NAMALWA (cell line): ENCODE results near the gene PTPRR.

ENCODE experiments used
- DNase-seq: peaks from one replicate; pipeline ENCODE4 v3.0.0-alpha.2; 2015; ENCODE audit warnings: low spot score

PTPRR gene

GRCh38 chr12:70695361-70696023 lies 225.0 kb downstream of the PTPRR start:
- peak; percentile 8 for DNase-seq

GRCh38 chr12:70692681-70693288 lies 227.8 kb downstream of the PTPRR start:
- peak; percentile 43 for DNase-seq

- no peak for DNase-seq
Observed at GRCh38 chr12:70691018-70691672, 229.4 kb downstream of the PTPRR start.

GRCh38 chr12:70686907-70687306 lies 233.6 kb downstream of the PTPRR start:
- DNase-seq: no peak

DNA sequence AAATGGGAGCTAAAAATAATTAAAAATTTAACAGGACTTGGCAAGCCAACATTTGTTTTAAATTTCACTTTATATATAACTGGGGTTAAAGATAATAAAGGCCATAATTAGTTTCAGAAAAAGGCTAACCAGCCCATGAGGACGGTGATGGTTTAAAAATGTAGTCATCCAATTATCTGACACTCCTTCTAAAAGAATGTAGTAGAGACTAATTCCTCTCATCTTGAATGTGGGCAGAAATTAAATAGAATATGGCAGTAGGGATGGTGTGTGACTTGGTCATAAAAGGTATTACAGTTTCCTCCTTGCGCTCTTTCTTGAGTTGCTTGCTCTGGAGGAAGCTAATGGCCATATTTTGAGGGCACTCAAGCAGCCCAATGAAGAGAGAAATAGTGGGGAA lies 234.2 kb downstream of the PTPRR start:
- no peak for DNase-seq

DNA sequence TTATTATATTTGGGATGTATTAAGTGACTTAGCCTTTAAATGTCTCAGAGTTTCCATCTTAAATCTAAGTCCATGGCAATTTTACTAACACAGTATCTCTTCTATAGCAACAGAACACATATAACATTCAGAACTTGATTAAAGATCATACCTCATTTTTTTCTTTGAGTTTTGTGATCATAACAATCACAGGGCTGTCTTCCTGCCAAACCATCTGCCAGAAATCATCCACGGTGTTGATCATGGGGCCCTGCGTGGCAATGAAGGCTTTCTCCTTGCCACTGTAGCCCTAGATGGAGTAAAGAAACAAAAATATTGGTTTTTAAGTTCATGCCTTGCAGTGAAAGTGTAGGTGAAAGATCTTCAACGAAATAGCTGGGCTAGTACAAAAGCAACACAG lies 236.6 kb downstream of the PTPRR start:
- DNase-seq: no peak

GRCh38 chr12:70671698-70672097 lies 248.8 kb downstream of the PTPRR start:
- no peak for DNase-seq

DNA sequence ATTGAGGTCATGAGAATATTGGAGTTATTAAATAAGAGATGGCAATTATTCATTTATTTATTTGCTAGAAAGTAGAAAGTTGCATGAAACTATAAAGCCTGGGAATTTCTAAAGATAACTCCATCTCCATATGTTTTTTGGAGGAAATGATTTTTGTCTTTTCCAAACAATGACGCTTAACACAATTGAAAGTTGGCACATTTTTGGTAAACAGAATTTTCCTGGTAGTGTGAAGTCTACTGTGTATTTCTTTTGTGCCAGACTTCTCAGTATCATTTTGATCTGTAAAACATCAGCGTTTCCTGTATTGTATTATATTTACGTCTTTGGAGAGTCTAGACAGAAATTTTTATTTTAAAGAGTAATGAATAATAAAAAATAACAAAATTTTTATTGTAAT lies 249.6 kb downstream of the PTPRR start:
- no peak for DNase-seq

- no peak for DNase-seq
Observed at GRCh38 chr12:70667253-70667652, 253.3 kb downstream of the PTPRR start.

GRCh38 chr12:70666364-70666763 lies 254.2 kb downstream of the PTPRR start:
- DNase-seq: no peak

- no peak for DNase-seq
Observed at GRCh38 chr12:70664465-70664881, 256.1 kb downstream of the PTPRR start.

GRCh38 chr12:70663838-70664237 lies 256.7 kb downstream of the PTPRR start:
- DNase-seq: no peak

- peak; percentile 4 for DNase-seq
Observed at GRCh38 chr12:70661466-70662161, 258.9 kb downstream of the PTPRR start.

- peak; percentile 8 for DNase-seq
Observed at GRCh38 chr12:70660620-70661219, 259.8 kb downstream of the PTPRR start.

- no peak for DNase-seq
Observed at GRCh38 chr12:70660002-70660604, 260.4 kb downstream of the PTPRR start.

GRCh38 chr12:70659077-70659606 lies 261.4 kb downstream of the PTPRR start:
- no peak for DNase-seq

GRCh38 chr12:70657616-70658286 lies 262.8 kb downstream of the PTPRR start:
- DNase-seq: no peak

DNA sequence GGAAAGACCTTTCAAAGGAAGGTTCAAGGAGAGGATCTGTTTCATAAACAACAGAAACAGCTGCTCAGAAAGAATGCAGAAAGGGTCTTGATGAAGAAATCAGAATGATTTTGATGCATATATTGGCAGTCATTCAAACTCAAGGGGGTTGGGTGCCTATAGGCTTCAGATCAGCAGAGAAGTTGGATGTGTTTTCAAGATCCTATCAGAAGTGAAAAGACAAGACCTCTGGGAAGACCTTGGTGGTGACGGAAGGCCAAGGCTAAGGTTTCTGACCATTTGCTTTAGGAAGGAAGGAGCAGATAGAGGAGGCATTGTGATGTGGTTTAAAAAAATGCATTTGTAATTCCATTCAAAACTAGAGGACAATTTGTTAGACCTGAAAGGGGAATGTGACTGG lies 268.1 kb downstream of the PTPRR start:
- no peak for DNase-seq

DNA sequence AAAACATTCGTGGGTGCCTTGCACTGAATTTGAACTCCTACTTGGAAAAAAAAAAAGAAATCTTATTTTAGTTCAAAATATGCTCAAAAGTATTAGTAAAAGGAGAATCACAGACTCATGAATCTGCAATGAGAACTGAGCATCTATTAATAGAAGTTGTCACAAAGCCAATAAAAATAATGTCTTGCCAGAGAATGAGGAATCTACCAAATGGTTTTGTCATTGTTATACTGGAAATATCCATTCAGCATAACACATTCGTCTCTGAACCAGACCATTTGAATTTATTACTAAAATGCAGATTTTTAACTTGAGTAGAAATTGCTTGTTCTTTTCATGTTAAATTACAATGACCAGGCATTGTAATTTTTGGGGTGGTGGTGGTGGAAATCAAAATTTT lies 271.7 kb downstream of the PTPRR start:
- no peak for DNase-seq

DNA sequence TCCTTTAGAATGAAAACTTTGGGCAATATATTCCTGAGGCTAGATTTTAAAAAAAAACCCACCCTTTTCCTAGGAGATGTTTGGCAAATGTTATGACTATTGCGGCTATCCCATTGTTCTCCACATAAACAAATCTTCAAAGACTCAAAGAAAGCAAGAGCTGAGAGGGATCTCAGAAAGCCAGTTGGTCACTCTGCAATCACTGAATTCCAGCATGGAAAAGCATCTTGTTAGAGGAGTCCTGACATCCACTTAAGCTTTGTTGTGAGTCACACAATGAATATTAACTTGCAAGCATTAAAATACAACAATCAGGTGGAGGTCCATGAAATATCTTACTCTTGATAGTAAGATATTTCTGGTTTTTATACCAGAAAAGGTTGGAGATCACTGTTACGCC lies 272.3 kb downstream of the PTPRR start:
- DNase-seq: no peak

GRCh38 chr12:70646850-70647249 lies 273.7 kb downstream of the PTPRR start:
- DNase-seq: no peak
